ENCODE results near the gene EMILIN1.
A peak's percentile ranks its signal among the peaks of the same experiment; 100 is the strongest.

The EMILIN1 gene

DNA sequence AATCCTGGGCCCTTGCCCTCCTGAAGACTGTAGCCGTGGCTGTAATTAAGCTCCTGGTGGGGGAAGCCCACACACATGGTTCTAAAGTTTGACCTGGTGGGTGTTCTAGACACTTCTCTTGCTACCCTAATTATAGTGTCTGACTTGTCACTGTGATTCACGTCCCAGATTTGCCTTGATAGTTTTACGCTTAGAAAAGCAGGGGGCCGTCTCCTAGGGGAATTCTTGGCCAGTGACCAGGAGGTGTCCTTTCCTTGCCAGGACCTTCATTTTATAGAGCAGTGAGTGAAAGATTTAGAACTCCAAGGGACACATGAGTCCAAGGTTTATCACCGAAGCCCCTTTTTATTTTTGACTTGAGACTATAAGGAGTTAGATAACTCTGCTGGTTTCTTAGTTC lies 36.7 kb upstream of the EMILIN1 start:
- H3K27me3 ChIP-seq (ENCODE audit: control insufficient read depth in 5 of 5, insufficient read depth in 4 of 5, low read length in 5 of 5) = no peaks in the 10 kb centered on the region
- H3K9me3 ChIP-seq (ENCODE audit: control insufficient read depth in 5 of 5, low read length in 5 of 5) = no peaks in the 10 kb centered on the region
- H3K4me3 ChIP-seq (ENCODE audit: low read depth in 1 of 5, low read length in 5 of 5) = no peak overlapping the region
- H3K9ac ChIP-seq (ENCODE audit: low read length in 5 of 5) = no peak overlapping the region
- H3K27ac ChIP-seq (ENCODE audit: low read depth, low read length) = no peak overlapping the region
- peaks cover 0 to 51% (median 49%) of the 10 kb centered on the region in 5 donors for H3K36me3 ChIP-seq (ENCODE audit: control insufficient read depth in 5 of 5, insufficient read depth in 5 of 5, low read length in 5 of 5)
- H3K4me1 ChIP-seq (ENCODE audit: control insufficient read depth in 5 of 5, insufficient read depth in 5 of 5, low read length in 5 of 5) = no peaks in the 10 kb centered on the region

DNA sequence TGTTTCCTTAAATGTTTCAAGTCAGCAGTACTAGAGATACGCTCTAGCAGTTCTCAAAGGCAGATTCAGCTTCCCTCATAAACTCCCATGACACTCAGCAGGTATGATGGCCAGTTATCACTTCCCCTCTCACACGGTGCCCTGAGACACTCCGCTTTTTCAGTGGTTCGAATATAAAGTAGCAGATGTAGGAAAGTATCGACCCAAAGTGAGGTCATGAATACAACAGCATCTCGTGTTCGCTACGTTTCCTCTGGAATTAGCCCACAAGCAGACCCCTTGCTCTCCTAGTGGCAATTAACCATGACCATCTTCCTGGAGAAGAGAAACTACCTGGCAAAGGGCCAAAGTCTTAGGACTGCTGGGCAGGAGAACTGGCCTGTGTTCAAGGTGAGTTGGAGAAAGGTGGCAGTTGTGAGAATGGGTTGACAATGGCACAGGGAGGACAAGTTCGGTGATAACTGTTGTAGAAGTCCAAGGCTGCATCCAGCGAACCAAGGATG lies 36.2 kb upstream of the EMILIN1 start:
- Histone ChIP-seq H3K9ac (ENCODE audit: low read length in 5 of 5) (no peak overlapping the region), H3K27ac (ENCODE audit: low read depth, low read length) (no peak overlapping the region), H3K4me3 (ENCODE audit: low read depth in 1 of 5, low read length in 5 of 5) (no peak overlapping the region), H3K9me3 (ENCODE audit: control insufficient read depth in 5 of 5, low read length in 5 of 5) (no peaks in the 10 kb centered on the region), H3K4me1 (ENCODE audit: control insufficient read depth in 5 of 5, insufficient read depth in 5 of 5, low read length in 5 of 5) (no peaks in the 10 kb centered on the region), H3K27me3 (ENCODE audit: control insufficient read depth in 5 of 5, insufficient read depth in 4 of 5, low read length in 5 of 5) (no peaks in the 10 kb centered on the region), H3K36me3 (ENCODE audit: control insufficient read depth in 5 of 5, insufficient read depth in 5 of 5, low read length in 5 of 5) (peaks cover 0 to 46% (median 44%) of the 10 kb centered on the region in 5 donors)

DNA sequence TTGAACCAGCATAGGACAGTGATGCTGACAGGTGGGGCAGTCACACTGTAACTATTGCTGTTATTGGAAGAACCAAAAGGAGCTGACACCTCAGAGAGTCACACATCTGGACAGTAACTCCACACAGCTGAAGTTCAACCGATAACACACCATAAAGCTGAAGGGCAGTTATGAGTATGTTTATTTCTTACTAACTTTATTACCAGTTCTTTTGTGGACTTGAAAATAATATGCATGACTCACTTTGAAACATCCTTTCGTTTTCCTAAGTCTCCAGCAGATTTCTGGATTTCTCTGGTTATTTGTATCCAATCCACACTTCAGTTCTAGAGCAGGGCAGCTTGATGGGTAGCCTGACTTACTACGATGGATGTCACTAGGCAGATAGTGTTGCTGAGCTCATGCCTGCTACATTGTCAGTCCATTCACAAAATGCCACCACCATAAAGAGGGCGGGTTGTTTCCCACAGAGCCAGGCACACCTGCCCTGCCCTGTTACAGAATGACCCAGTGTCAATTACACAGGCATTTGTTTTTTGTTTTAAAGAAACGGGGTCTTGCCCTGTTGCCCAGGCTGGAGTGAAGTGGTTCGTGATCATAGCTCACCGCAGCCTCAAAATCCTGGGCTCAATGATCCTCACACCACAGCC lies 35.3 kb upstream of the EMILIN1 start:
- Histone ChIP-seq H3K36me3 (ENCODE audit: control insufficient read depth in 5 of 5, insufficient read depth in 5 of 5, low read length in 5 of 5) (peaks cover 0 to 37% (median 35%) of the 10 kb centered on the region in 5 donors), H3K4me1 (ENCODE audit: control insufficient read depth in 5 of 5, insufficient read depth in 5 of 5, low read length in 5 of 5) (no peaks in the 10 kb centered on the region), H3K4me3 (ENCODE audit: low read depth in 1 of 5, low read length in 5 of 5) (no peak overlapping the region), H3K27me3 (ENCODE audit: control insufficient read depth in 5 of 5, insufficient read depth in 4 of 5, low read length in 5 of 5) (no peaks in the 10 kb centered on the region), H3K9ac (ENCODE audit: low read length in 5 of 5) (no peak overlapping the region), H3K9me3 (ENCODE audit: control insufficient read depth in 5 of 5, low read length in 5 of 5) (no peaks in the 10 kb centered on the region), H3K27ac (ENCODE audit: low read depth, low read length) (no peak overlapping the region)

DNA sequence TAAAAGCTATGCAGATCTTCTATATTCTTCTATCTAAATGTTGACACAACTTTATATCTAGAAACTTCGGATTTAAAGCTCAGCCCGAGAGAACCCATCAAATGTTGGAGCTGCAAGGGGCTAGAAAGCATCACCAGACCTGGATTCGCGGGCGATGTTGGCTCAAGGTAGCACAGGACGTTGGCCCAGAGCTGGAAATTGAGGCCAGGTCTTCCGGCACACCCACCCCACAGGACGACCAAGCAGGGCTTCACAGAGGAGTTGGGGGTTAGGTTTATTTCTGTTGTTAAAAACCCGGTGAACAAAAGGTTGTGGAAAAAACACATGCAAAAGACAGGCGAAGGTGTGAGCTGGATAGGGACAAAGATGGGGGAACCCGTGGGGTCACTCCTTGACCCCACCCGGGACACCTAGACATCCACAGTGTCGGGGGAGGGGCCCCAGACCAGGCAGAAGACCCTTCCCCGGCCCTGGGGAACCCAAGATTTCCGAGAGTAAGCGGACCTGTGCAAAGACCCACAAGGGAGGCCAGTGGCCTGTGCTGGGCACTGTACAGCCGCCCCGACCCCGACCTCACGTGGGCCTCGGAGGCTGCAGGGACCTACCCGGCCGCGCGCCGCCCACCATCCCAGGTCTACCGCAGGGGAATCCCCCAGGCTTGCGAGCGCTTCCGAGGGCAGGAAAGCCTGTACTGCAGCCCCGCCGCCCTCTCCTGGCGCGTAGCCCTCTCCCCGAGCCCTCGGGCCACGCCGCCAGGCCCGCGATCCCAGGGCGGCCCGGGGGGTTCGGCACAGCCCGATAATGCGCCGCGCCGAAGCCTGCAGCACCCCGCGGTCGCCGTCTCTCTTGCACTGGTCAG lies 28.8 kb upstream of the EMILIN1 start:
- H3K36me3 ChIP-seq (ENCODE audit: control insufficient read depth in 5 of 5, insufficient read depth in 5 of 5, low read length in 5 of 5) = peaks cover 3 to 14% (median 10%) of the 10 kb centered on the region in 5 donors
- peaks cover 3 to 30% (median 21%) of the 10 kb centered on the region in 5 donors for H3K4me1 ChIP-seq (ENCODE audit: control insufficient read depth in 5 of 5, insufficient read depth in 5 of 5, low read length in 5 of 5)
- H3K9me3 ChIP-seq (ENCODE audit: control insufficient read depth in 5 of 5, low read length in 5 of 5) = no peaks in the 10 kb centered on the region
- peak overlapping the region; percentile 83 to 93 (median 88) for H3K4me3 ChIP-seq (ENCODE audit: low read depth in 1 of 5, low read length in 5 of 5)
- H3K27me3 ChIP-seq (ENCODE audit: control insufficient read depth in 5 of 5, insufficient read depth in 4 of 5, low read length in 5 of 5) = no peaks in the 10 kb centered on the region
- H3K27ac ChIP-seq (ENCODE audit: low read depth, low read length) = peak overlapping the region; percentile 31
- peak overlapping the region in 4 of 5 donors; percentile 24 to 88 (median 74) for H3K9ac ChIP-seq (ENCODE audit: low read length in 5 of 5)

DNA sequence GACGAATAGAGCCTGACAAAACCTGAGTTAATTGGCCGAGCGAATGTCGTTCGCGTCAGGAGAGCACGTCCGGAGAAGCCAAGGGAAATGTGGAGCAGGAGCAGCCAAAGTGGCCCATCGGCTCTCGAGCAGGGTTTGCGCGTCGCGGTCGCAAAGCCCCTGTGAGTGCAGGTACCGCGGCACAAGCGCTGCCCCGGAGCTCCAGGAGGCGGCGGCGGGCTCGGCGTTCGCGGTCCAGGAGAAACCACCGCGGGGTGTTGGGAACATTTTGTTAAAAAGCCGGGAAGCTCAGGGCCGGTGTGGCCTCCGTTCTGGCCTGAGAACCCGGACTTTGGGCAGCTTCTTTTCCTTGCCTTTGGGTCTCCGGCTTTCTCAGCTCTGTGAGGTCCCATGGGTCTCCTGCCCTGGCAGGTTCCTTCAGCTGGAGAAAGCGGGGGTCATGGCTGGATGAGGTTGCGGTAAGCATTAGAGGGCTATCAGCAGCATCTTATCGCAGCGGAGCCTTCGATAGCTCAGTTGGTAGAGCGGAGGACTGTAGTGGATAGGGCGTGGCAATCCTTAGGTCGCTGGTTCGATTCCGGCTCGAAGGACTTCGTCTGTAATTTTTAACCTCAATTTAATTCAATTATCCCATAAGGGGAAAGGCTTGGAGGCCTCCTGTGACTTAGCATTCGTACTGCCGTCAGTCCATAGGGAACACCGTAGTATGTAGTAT lies 28.0 kb upstream of the EMILIN1 start:
- H3K36me3 ChIP-seq (ENCODE audit: control insufficient read depth in 5 of 5, insufficient read depth in 5 of 5, low read length in 5 of 5) = peaks cover 5 to 22% (median 18%) of the 10 kb centered on the region in 5 donors
- peak overlapping the region; percentile 83 to 93 (median 88) for H3K4me3 ChIP-seq (ENCODE audit: low read depth in 1 of 5, low read length in 5 of 5)
- H3K27me3 ChIP-seq (ENCODE audit: control insufficient read depth in 5 of 5, insufficient read depth in 4 of 5, low read length in 5 of 5) = no peaks in the 10 kb centered on the region
- H3K4me1 ChIP-seq (ENCODE audit: control insufficient read depth in 5 of 5, insufficient read depth in 5 of 5, low read length in 5 of 5) = peaks cover 3 to 30% (median 21%) of the 10 kb centered on the region in 5 donors
- peak overlapping the region; percentile 12 to 88 (median 71) for H3K9ac ChIP-seq (ENCODE audit: low read length in 5 of 5)
- no peaks in the 10 kb centered on the region for H3K9me3 ChIP-seq (ENCODE audit: control insufficient read depth in 5 of 5, low read length in 5 of 5)
- peak overlapping the region; percentile 31 for H3K27ac ChIP-seq (ENCODE audit: low read depth, low read length)

DNA sequence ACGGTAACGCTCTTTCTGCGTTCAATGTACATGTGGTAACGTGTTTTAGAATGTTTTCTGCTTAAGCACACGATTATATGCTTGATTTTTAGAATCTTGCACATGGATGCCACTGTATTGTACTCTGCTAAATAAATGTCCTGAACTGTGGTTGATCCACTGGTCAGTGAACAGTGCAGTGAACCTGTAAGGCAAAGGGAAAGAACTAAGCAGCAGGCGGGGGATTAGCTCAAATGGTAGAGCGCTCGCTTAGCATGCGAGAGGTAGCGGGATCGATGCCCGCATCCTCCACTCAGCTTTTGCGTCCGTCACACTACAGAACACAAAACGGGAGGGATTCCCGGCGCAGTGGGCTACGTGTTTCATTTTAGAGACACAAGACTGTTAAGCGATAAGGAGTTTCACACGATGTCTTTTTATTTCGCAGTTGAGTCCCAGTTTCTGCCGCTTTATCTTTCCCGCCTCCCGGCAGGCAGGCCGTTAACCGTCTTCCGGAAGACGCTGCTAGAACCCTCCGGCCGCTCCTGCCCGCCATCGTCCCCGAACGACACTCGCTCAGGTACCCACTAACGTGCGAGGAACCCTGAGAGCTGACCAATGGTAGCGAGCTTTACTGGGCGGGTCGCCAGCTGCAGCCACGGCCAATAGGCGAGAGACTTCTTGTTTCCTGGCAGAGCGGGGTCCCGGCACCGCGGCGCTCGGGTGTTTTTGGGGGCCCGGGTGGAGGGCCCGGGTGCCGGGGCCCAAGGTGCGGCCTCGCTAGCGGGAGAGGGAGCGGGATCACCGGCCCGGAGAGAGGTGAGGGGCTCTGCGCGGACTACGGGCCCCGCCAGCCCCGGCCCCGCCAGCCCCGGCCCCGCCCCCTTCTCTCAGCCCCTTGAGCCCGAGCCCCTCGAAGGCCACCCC lies 27.2 kb upstream of the EMILIN1 start, which contains the start of gene AGBL5:
TSS of gene AGBL5 (plus strand) at position 673 of the 906 bp plus-strand sequence. CDS start 1,291 bp downstream, outside the sequence.
- Histone ChIP-seq H3K4me3 (ENCODE audit: low read depth in 1 of 5, low read length in 5 of 5) (peak within 1 kb of the TSS; percentile 83 to 93 (median 88)), H3K4me1 (ENCODE audit: control insufficient read depth in 5 of 5, insufficient read depth in 5 of 5, low read length in 5 of 5) (peaks cover 3 to 30% (median 21%) of the 10 kb centered on the region in 5 donors), H3K9ac (ENCODE audit: low read length in 5 of 5) (peak within 1 kb of the TSS; percentile 59 to 88 (median 78)), H3K27me3 (ENCODE audit: control insufficient read depth in 5 of 5, insufficient read depth in 4 of 5, low read length in 5 of 5) (no peaks in the 10 kb centered on the region), H3K36me3 (ENCODE audit: control insufficient read depth in 5 of 5, insufficient read depth in 5 of 5, low read length in 5 of 5) (peaks cover 9 to 29% (median 26%) of the 10 kb centered on the region in 5 donors), H3K27ac (ENCODE audit: low read depth, low read length) (peak within 1 kb of the TSS; percentile 31), H3K9me3 (ENCODE audit: control insufficient read depth in 5 of 5, low read length in 5 of 5) (no peaks in the 10 kb centered on the region)

DNA sequence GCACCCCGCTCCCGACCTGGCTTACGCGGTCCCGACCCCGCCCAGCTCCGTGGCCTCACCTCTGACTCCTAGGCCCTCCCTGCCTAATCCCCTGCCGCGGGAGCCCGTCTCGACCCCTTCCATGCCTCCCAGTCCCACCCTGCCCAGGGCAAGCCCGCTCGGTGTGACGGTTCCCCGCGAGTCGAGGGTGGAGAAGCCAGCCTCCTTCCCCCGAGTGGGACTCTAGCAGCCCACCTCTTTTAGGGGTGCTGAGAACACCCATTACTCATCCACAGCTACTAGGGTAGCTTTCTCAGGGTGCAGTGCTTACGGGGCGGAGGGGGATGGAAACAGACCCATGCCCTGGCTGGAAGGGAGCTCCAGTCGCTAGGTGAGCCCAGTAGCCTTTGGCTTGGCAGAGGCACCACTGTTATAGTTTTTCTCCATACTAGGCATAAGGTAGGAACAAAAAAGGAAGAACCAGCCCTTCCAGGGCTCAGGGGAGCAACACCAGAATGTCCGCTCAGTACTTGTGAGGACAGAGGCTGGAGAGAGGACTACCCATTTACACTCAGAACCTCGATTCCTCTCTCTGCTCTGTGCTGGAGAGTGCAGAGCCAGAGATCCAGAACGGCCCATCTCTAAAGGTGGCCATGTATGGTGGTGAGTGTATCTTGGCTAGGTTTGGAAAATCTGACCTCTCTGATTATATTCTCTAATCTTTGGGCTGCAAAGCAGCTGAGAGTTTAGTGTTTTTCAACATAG lies 26.3 kb upstream of the EMILIN1 start:
- Histone ChIP-seq H3K4me1 (ENCODE audit: control insufficient read depth in 5 of 5, insufficient read depth in 5 of 5, low read length in 5 of 5) (peaks cover 3 to 30% (median 21%) of the 10 kb centered on the region in 5 donors), H3K4me3 (ENCODE audit: low read depth in 1 of 5, low read length in 5 of 5) (peak overlapping the region; percentile 83 to 93 (median 87)), H3K36me3 (ENCODE audit: control insufficient read depth in 5 of 5, insufficient read depth in 5 of 5, low read length in 5 of 5) (peaks cover 12 to 37% (median 33%) of the 10 kb centered on the region in 5 donors), H3K27ac (ENCODE audit: low read depth, low read length) (peak overlapping the region; percentile 31), H3K9ac (ENCODE audit: low read length in 5 of 5) (peak overlapping the region; percentile 59 to 88 (median 73)), H3K9me3 (ENCODE audit: control insufficient read depth in 5 of 5, low read length in 5 of 5) (no peaks in the 10 kb centered on the region), H3K27me3 (ENCODE audit: control insufficient read depth in 5 of 5, insufficient read depth in 4 of 5, low read length in 5 of 5) (no peaks in the 10 kb centered on the region)

DNA sequence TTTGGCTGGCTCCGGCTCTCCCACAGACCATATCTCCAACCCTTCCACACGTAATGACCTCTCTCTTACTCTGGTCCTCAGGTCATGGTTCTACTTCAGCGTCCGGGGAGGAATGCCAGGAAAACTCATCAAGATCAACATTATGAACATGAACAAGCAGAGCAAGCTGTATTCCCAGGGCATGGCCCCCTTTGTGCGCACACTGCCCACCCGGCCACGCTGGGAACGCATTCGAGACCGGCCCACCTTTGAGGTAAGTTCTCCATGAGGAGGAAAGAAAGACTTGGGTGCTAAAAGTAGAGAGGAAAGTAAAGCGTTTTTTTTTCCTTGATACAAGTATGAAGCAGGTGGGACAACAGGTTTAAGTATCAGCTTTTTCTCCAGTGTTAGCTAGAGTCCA lies 25.1 kb upstream of the EMILIN1 start:
- H3K27me3 ChIP-seq (ENCODE audit: control insufficient read depth in 5 of 5, insufficient read depth in 4 of 5, low read length in 5 of 5) = no peaks in the 10 kb centered on the region
- H3K36me3 ChIP-seq (ENCODE audit: control insufficient read depth in 5 of 5, insufficient read depth in 5 of 5, low read length in 5 of 5) = peaks cover 12 to 44% (median 40%) of the 10 kb centered on the region in 5 donors
- no peak overlapping the region for H3K9ac ChIP-seq (ENCODE audit: low read length in 5 of 5)
- no peak overlapping the region for H3K27ac ChIP-seq (ENCODE audit: low read depth, low read length)
- H3K9me3 ChIP-seq (ENCODE audit: control insufficient read depth in 5 of 5, low read length in 5 of 5) = no peaks in the 10 kb centered on the region
- no peak overlapping the region for H3K4me3 ChIP-seq (ENCODE audit: low read depth in 1 of 5, low read length in 5 of 5)
- peaks cover 3 to 30% (median 21%) of the 10 kb centered on the region in 5 donors for H3K4me1 ChIP-seq (ENCODE audit: control insufficient read depth in 5 of 5, insufficient read depth in 5 of 5, low read length in 5 of 5)
